MM.1S (cell line): ENCODE measurements around the gene SDK1.

Experiments used
- DNase-seq: peaks from one replicate; pipeline ENCODE4 v3.0.0-alpha.2; 2015
- H2AFZ ChIP-seq: fragments of 300-600 bp; sonication (generic); 2 replicates; pipeline ENCODE4 v1.6.0; 2016; ENCODE audit warnings: antibody characterized with exemption, low read length
- H3F3A ChIP-seq: fragments of 300-600 bp; sonication (generic); 2 replicates; pipeline ENCODE4 v1.6.1; 2016; ENCODE audit warnings: mild to moderate bottlenecking, antibody characterized with exemption, low read length, moderate library complexity, mixed read lengths; ENCODE audit not compliant: insufficient read depth
- H3K27ac ChIP-seq: fragments of 300-600 bp; sonication (generic); 2 replicates; pipeline ENCODE4 v1.5.1; 2016; ENCODE audit warnings: mild to moderate bottlenecking, low read length
- H3K27me3 ChIP-seq: fragments of 300-600 bp; sonication (generic); replicated peaks from 2 replicates; pipeline ENCODE4 v1.6.0; 2016; ENCODE audit warnings: low read length; ENCODE audit not compliant: insufficient read depth
- H3K36me3 ChIP-seq: fragments of 300-600 bp; sonication (generic); replicated peaks from 2 replicates; pipeline ENCODE4 v1.6.1; 2016; ENCODE audit warnings: mild to moderate bottlenecking, low read length, mixed read lengths; ENCODE audit not compliant: insufficient read depth
- H3K4me1 ChIP-seq: fragments of 300-600 bp; sonication (generic); 2 replicates; pipeline ENCODE4 v1.6.1; 2016; ENCODE audit warnings: low read length, mixed read lengths
- H3K4me2 ChIP-seq: fragments of 300-600 bp; sonication (generic); 2 replicates; pipeline ENCODE4 v1.6.0; 2016; ENCODE audit warnings: low read depth, low read length
- H3K4me3 ChIP-seq: fragments of 300-600 bp; sonication (generic); 2 replicates; pipeline ENCODE4 v1.5.1; 2016; ENCODE audit warnings: low read length, mixed read lengths
- H3K79me2 ChIP-seq: fragments of 300-600 bp; sonication (generic); 2 replicates; pipeline ENCODE4 v1.6.1; 2016; ENCODE audit warnings: mixed run types, low read length, mixed read lengths
- H3K9ac ChIP-seq: fragments of 300-600 bp; sonication (generic); 2 replicates; pipeline ENCODE4 v1.6.1; 2016; ENCODE audit warnings: low read length, mixed read lengths
- H3K9me2 ChIP-seq: fragments of 300-600 bp; sonication (generic); replicated peaks from 2 replicates; pipeline ENCODE4 v1.6.1; 2016; ENCODE audit warnings: mild to moderate bottlenecking, low read length, mixed read lengths; ENCODE audit not compliant: insufficient read depth
- H3K9me3 ChIP-seq: fragments of 300-600 bp; sonication (generic); replicated peaks from 2 replicates; pipeline ENCODE4 v1.6.1; 2016; ENCODE audit warnings: mild to moderate bottlenecking, low read length, mixed read lengths; ENCODE audit not compliant: insufficient read depth
- H4K20me1 ChIP-seq: fragments of 300-600 bp; sonication (generic); 2 replicates; pipeline ENCODE4 v1.6.1; 2016; ENCODE audit warnings: mild to moderate bottlenecking, low read length, moderate library complexity, mixed read lengths; ENCODE audit not compliant: insufficient read depth
- EZH2 ChIP-seq: fragments of 300-600 bp; sonication (generic); optimal IDR thresholded peaks from 2 replicates; pipeline ENCODE3; 2017; ENCODE audit warnings: low read depth, mild to moderate bottlenecking, antibody characterized with exemption, low read length, mixed read lengths
- EZH2phosphoT487 ChIP-seq: fragments of 300-600 bp; sonication (generic); IDR thresholded peaks from 2 replicates; pipeline ENCODE4 v1.6.1; 2018; ENCODE audit warnings: antibody characterized with exemption, low read length
- TF ChIP-seq, protein P1 (sequence below): fragments of 300-600 bp; sonication (generic); IDR thresholded peaks from 2 replicates; pipeline ENCODE4 v1.5.1; 2016; ENCODE audit warnings: antibody characterized with exemption, low read length, mixed read lengths

Gene SDK1

DNA sequence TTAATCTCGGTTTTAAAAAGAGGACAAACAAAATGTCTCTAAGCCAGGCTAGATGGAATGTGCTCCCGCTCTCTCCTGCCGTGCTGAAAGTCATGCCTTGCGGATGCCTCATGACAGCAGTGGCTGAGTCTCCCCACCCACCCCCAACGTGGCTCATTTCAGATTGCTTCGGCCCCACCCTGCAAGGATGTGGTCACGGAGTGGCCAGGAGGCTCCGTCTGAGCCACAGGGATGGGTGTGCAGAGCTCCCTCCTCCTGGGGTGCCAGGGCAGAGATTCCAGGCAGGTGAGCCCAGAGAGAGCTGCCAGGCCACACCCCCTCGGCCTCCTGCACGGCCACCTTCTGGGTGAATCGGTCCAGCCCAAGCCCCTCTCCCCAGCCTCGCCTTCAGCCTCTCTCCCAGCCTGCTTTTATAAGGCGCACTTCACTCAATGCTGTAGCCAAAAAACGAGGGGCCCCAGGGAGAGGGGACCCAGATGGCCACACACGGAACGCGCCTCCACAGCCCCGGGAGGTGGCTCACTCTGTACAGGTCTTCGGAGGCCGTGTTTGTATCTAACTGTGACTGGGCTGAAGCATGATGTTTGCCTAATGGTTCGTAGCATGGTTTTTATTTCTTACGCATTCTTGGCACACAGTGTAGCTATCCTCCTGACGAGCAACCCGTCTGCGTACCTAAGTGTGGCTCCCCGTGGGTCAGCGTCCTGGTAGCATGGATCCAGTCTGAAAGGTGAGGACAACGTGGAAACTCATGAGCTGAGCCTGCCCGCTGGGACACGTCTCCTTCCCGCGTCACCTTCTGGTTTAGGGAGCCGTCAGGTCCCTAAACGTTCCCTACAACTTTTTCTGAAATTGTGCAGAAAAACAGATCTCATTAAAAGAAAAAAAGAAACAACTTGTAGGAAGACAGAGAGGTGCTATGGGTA, 967.3 kb downstream of the SDK1 start:
- Histone ChIP-seq H3K4me1 (no peaks in the 10 kb centered on the region), H3K27me3 (no peaks in the 10 kb centered on the region), H3K4me3 (no peak overlapping the region), H3K4me2 (no peak overlapping the region), H3K9ac (no peak overlapping the region), H3K36me3 (no peaks in the 10 kb centered on the region), H4K20me1 (no peaks in the 10 kb centered on the region), H3K9me2 (no peaks in the 10 kb centered on the region), H3K27ac (no peak overlapping the region), H3K79me2 (no peaks in the 10 kb centered on the region), H2AFZ (no peak overlapping the region), H3K9me3 (no peaks in the 10 kb centered on the region), H3F3A (no peaks in the 10 kb centered on the region)
- TF ChIP-seq EZH2phosphoT487 (no peak), EZH2 (no peak)
- DNase-seq, result no peak

DNA sequence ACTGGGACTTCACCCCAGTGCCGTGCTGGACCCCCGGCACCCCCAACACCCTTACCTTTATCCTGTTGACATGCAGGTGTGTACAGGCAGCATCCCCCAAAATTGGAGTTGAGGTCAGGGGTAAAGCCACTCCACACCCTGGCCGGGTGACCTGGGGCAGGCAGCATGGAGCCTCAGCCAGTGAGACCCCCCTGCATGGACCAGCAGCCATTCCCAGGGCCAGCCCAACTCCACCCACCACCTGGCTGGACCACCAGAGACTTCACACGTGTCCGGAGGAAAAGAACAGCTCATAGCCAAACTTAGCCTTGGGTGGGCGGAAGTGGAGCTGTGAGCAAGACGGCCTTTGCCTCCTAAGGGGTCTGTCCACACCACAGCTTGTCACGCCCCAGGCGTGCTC, 968.0 kb downstream of the SDK1 start:
- no peaks in the 10 kb centered on the region for H3K27me3 ChIP-seq
- no peaks in the 10 kb centered on the region for H3K9me3 ChIP-seq
- H3K9ac ChIP-seq, result no peak overlapping the region
- H3F3A ChIP-seq, result no peaks in the 10 kb centered on the region
- no peak overlapping the region for H3K4me3 ChIP-seq
- no peaks in the 10 kb centered on the region for H3K4me1 ChIP-seq
- H3K27ac ChIP-seq, result no peak overlapping the region
- no peaks in the 10 kb centered on the region for H3K79me2 ChIP-seq
- DNase-seq, result no peak
- no peak overlapping the region for H2AFZ ChIP-seq
- H3K4me2 ChIP-seq, result no peak overlapping the region
- no peaks in the 10 kb centered on the region for H4K20me1 ChIP-seq
- H3K36me3 ChIP-seq, result no peaks in the 10 kb centered on the region
- no peaks in the 10 kb centered on the region for H3K9me2 ChIP-seq
- TF ChIP-seq EZH2phosphoT487, result no peak
- TF ChIP-seq, protein P1, sequence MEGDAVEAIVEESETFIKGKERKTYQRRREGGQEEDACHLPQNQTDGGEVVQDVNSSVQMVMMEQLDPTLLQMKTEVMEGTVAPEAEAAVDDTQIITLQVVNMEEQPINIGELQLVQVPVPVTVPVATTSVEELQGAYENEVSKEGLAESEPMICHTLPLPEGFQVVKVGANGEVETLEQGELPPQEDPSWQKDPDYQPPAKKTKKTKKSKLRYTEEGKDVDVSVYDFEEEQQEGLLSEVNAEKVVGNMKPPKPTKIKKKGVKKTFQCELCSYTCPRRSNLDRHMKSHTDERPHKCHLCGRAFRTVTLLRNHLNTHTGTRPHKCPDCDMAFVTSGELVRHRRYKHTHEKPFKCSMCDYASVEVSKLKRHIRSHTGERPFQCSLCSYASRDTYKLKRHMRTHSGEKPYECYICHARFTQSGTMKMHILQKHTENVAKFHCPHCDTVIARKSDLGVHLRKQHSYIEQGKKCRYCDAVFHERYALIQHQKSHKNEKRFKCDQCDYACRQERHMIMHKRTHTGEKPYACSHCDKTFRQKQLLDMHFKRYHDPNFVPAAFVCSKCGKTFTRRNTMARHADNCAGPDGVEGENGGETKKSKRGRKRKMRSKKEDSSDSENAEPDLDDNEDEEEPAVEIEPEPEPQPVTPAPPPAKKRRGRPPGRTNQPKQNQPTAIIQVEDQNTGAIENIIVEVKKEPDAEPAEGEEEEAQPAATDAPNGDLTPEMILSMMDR, result no peak
- TF ChIP-seq EZH2, result no peak

DNA sequence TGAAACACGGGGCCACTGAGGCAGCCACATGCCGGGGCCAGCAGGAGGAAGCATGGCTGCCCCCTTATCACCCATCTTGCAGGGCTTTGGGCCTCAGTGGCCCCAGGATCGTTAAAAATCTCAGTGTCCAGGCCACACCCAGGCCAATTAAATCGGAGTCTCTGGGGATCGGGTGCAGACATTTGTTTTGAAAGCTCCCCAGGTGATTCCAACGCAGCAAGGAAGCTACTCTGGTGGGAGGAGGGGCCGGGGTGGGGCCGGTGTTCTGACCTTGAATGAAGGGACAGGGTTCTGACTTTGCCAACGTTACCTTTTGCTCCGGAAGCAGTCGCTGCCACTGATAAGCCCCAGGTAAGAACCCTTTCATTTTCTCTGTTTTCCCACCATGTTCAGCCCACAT, 968.7 kb downstream of the SDK1 start:
- Histone ChIP-seq H3F3A (no peaks in the 10 kb centered on the region), H3K79me2 (no peaks in the 10 kb centered on the region), H3K27me3 (no peaks in the 10 kb centered on the region), H3K4me2 (no peak overlapping the region), H3K9me3 (no peaks in the 10 kb centered on the region), H4K20me1 (no peaks in the 10 kb centered on the region), H3K9ac (no peak overlapping the region), H3K4me1 (no peaks in the 10 kb centered on the region), H3K27ac (no peak overlapping the region), H3K36me3 (no peaks in the 10 kb centered on the region), H2AFZ (no peak overlapping the region), H3K4me3 (no peak overlapping the region), H3K9me2 (no peaks in the 10 kb centered on the region)
- DNase-seq, result no peak
- TF ChIP-seq EZH2, result no peak
- TF ChIP-seq EZH2phosphoT487, result no peak
- TF ChIP-seq, protein P1, result no peak

DNA sequence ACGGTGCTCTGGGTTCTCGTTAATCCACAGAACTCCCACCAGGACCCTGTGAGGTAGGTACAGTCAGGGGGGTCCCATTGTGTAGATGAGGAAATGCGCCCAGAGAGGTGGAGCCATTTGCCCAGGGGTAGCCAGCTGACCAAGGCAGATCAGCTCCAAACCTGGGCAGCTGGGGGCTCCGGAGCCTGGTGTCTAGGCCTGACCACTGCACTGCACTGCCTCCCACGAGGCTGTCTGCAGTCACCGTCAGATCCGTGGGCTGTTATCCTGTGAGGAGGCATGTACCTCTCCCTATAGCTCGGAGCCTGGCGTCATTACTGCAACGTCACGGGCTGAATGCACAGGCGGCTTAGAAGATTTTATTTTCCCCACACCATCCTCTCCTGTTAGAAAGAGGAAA, 969.2 kb downstream of the SDK1 start:
- no peaks in the 10 kb centered on the region for H3K9me2 ChIP-seq
- H3K4me1 ChIP-seq, result no peaks in the 10 kb centered on the region
- H3K27ac ChIP-seq, result no peak overlapping the region
- TF ChIP-seq, protein P1, result no peak
- TF ChIP-seq EZH2, result no peak
- TF ChIP-seq EZH2phosphoT487, result no peak
- no peak overlapping the region for H3K4me3 ChIP-seq
- DNase-seq, result no peak
- H3K9ac ChIP-seq, result no peak overlapping the region
- no peaks in the 10 kb centered on the region for H3F3A ChIP-seq
- H3K79me2 ChIP-seq, result no peaks in the 10 kb centered on the region
- no peak overlapping the region for H3K4me2 ChIP-seq
- H2AFZ ChIP-seq, result no peak overlapping the region
- H4K20me1 ChIP-seq, result no peaks in the 10 kb centered on the region
- no peaks in the 10 kb centered on the region for H3K36me3 ChIP-seq
- no peaks in the 10 kb centered on the region for H3K9me3 ChIP-seq
- no peaks in the 10 kb centered on the region for H3K27me3 ChIP-seq
